Type B pancreatic cell (in vitro differentiated cells): ENCODE results near the gene SLC7A7. TPM values are rescaled to one million over a fixed set of nuclear protein-coding genes. Genes with fewer than 3 reads are reported as not detected.

Source experiments
- DNase-seq: peaks from one replicate; pipeline ENCODE4 v3.0.0; 2021; ENCODE audit warnings: mixed read lengths; ENCODE audit not compliant: unreplicated experiment; ENCODE audit errors: extremely low spot score
- H3K27ac Mint-ChIP-seq: 2 replicates; pipeline ENCODE4 v1.8.0; 2021; ENCODE audit warnings: mild to moderate bottlenecking, mixed read lengths
- H3K27me3 Mint-ChIP-seq: 2 replicates; pipeline ENCODE4 v1.8.0; 2021; ENCODE audit warnings: mixed read lengths
- H3K36me3 Mint-ChIP-seq: 2 replicates; pipeline ENCODE4 v1.8.0; 2021; ENCODE audit warnings: mixed read lengths
- H3K4me1 Mint-ChIP-seq: one replicate; pipeline ENCODE4 v1.8.0; 2021; ENCODE audit warnings: mixed read lengths; ENCODE audit not compliant: unreplicated experiment
- H3K4me3 Mint-ChIP-seq: 2 replicates; pipeline ENCODE4 v1.8.0; 2021; ENCODE audit warnings: mild to moderate bottlenecking, mixed read lengths
- H3K9me3 Mint-ChIP-seq: 2 replicates; pipeline ENCODE4 v1.8.0; 2021; ENCODE audit warnings: mixed read lengths
- CTCF ChIP-seq: fragments of 200-600 bp; sonication (generic); conservative IDR thresholded peaks from 2 replicates; pipeline ENCODE4 v1.5.0; 2021; ENCODE audit warnings: antibody characterized with exemption, mild to moderate bottlenecking
- total RNA-seq: library from RNA; stranded (reverse); gene quantifications from 2 replicates; pipeline ENCODE4 v1.2.1, GENCODE V29; 2021; ENCODE audit warnings: low replicate concordance

The SLC7A7 gene
- total RNA-seq, 1 donor from 2014 or later = 9.7 TPM

DNA sequence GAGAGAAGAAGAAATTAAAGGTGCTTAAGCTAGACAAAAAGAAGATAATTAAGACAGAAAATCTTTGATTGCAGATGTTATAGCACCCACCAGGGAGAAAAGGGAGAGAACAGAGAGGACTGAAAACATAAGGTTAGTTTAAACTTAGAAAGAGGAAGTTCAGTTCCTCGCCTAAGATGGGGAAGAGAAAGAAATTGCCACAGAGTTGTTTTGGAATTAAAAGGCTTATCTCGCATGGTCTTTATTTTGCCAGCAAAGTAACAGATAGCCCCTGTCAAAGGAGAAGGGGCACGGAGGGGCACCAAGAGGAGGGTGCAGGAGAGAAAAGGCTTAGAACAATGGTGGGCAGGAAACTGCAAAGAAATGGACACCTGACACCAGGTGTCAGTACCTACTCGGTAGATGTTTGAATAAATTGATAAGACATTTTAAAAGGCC, 66.6 kb downstream of the SLC7A7 start:
- Mint-ChIP-seq H3K4me1 (peaks cover 14% of the 10 kb centered on the region), H3K27ac (peak overlapping the region; percentile 79), H3K36me3 (no peaks in the 10 kb centered on the region), H3K27me3 (no peaks in the 10 kb centered on the region), H3K9me3 (no peaks in the 10 kb centered on the region), H3K4me3 (no peak overlapping the region)
- no peak for TF ChIP-seq CTCF
- DNase-seq = no peak

DNA sequence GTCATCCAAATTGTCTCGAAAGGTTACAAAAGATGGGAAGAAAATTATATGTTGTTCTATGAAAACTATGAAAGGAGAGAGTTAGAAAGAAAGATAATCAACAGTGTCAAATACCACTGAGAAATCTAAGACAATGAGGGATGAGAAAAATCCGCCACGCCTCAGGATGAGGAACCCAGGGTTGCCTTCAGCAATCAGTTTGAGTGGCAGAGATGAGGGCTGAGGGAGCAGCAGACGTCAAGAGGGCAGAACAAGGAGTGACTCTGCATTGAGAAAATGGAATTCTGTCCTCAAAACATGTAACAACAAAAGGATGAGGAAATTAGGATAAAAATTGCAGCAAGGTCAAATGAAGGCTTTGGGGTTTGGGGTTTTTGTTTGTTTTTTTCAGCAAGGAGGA, 67.0 kb downstream of the SLC7A7 start:
- no peak for DNase-seq
- H3K4me3 Mint-ChIP-seq = no peak overlapping the region
- no peak for TF ChIP-seq CTCF
- no peaks in the 10 kb centered on the region for H3K27me3 Mint-ChIP-seq
- no peaks in the 10 kb centered on the region for H3K9me3 Mint-ChIP-seq
- peaks cover 14% of the 10 kb centered on the region for H3K4me1 Mint-ChIP-seq
- H3K36me3 Mint-ChIP-seq = no peaks in the 10 kb centered on the region
- peak overlapping the region; percentile 79 for H3K27ac Mint-ChIP-seq

DNA sequence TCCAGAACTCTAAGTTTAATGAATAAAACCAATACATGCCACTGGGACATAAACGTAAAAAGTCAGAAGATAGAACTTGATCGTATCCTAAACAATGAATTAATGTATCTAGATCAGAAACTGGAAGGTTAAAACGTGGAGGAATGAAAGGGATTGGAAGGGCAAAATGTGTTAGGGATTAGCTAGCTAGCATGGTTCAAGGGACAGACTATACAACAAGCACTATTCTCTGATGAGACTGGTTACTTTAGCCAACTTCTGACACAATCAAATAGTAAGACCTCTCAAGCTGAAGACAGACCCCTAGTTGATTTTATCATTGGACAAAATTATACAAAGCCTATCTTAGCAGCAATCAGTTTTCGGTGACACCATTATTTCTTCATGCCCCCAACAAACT, 67.5 kb downstream of the SLC7A7 start:
- no peak for TF ChIP-seq CTCF
- no peak for DNase-seq
- peaks cover 14% of the 10 kb centered on the region for H3K4me1 Mint-ChIP-seq
- H3K9me3 Mint-ChIP-seq = no peaks in the 10 kb centered on the region
- H3K27me3 Mint-ChIP-seq = peaks cover 2% of the 10 kb centered on the region
- H3K36me3 Mint-ChIP-seq = no peaks in the 10 kb centered on the region
- H3K27ac Mint-ChIP-seq = peak overlapping the region; percentile 79
- H3K4me3 Mint-ChIP-seq = no peak overlapping the region

DNA sequence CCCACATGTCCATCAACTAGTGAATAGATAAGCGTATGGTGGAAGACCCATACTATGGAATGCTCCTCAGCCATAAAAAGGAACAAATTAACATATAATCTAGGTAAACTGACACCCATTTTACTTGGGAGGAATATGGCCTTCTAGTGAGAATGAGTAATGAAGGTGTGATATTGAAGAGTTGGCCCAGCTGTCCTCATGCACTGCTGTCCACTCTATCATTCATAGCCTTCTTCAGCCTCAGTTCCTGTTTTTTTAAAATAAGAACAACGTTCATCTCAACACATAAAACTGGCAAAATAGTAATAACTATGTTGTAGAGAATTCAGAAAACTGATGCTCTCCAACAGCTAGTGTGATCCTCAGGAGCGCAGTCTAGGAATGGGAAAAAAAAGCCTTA, 75.2 kb downstream of the SLC7A7 start:
- Mint-ChIP-seq H3K4me1 (no peaks in the 10 kb centered on the region), H3K27ac (no peak overlapping the region), H3K27me3 (peaks cover 15% of the 10 kb centered on the region), H3K9me3 (peaks cover 4% of the 10 kb centered on the region), H3K4me3 (no peak overlapping the region), H3K36me3 (no peaks in the 10 kb centered on the region)
- no peak for DNase-seq
- TF ChIP-seq CTCF = no peak

DNA sequence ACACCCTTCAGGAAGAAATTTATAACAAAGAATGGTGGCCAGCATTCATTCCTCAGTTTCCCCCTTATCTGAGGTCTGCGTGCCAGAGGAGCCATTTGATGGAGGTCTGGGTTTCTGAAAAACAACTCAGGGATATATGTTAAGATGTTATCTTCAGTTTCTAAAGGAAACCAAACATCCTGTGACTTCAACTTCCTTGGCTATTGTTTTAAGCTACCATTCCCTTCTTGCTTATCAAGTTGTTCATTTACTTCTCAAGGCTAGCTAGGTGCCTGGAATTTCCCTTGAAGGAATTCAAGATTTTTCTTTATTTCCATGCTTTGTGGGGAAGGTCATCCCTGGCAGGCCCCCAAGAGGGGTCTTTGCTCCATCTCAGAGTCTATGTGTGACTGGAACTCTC, 75.8 kb downstream of the SLC7A7 start:
- H3K4me3 Mint-ChIP-seq = no peak overlapping the region

More for the DNA sequence above, 75.8 kb downstream of the SLC7A7 start:
- Mint-ChIP-seq H3K27ac (no peak overlapping the region), H3K4me1 (no peaks in the 10 kb centered on the region), H3K9me3 (peaks cover 4% of the 10 kb centered on the region), H3K36me3 (no peaks in the 10 kb centered on the region), H3K27me3 (peaks cover 15% of the 10 kb centered on the region)
- no peak for DNase-seq
- no peak for TF ChIP-seq CTCF
